Hematopoietic multipotent progenitor cell (in vitro differentiated cells): Measurements from ENCODE around the gene TYRP1. TPM values are rescaled to one million over a fixed set of nuclear protein-coding genes. Genes with fewer than 3 reads are reported as not detected.

Experiments used
- DNase-seq, 3 donors: peaks; one replicate each; pipeline ENCODE4 v3.0.0-alpha.2; 2011 to 2015; ENCODE audit warnings: low read depth in 2 of 3, low spot score in 2 of 3
- total RNA-seq: library from RNA; depleted of rRNA; stranded (reverse); fragments of >200 nt; gene quantifications from one replicate; pipeline ENCODE4 v1.2.3, GENCODE V29; 2012

TYRP1 gene
- total RNA-seq, 1 donor, result not detected

DNA sequence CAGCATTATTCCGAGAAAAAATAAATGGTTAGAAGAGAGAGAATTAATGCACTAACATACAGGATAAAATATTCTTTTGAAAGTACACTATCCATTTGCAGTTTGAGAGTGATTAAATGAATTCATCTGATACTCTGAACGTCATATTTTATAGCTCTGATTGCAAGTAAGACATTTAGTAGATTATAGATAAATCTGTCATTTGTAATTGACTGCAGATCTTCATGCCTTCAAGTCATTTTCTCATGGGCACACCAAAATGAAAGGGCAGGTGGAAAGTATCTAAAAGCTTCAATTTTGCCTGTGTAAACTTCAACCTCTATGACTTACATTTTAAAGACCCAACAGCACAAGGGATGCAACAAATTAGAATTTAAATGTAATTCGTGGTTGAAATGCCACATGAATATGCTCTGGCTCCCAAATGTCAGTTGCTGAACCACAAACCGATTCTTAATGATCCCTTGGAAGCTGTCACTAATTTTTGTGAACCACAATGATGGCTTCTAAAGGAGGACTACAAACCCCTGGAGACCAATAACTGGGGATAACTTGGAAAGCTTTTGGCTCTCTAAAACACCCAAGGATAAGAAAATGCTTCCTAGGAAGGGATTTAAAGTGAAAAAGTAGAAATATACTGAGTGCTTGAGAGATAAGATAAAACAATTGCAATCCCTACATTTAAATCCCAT, 3.9 kb downstream of the TYRP1 start:
- no peak for DNase-seq

DNA sequence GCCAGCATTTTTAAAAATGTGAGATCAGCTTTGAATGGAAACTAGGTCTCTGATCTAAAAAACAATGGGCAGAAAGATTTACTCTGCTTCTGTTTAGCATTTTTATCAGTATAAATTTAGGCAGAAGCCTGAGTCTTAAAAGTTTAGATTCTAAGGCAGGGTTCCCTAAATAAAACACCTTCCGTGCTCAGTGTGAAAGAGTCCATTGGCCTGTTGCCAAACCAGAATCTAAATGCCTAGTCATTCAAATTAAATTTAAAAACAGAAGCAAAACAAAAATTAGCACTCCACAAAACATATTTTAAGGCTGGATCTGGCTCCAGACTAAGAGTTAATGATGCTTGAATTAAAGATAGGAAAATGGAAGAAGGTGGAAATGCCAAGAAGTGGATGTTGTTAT, 4.5 kb downstream of the TYRP1 start:
- DNase-seq, result peak in 2 of 3 donors; percentile 62 to 88

DNA sequence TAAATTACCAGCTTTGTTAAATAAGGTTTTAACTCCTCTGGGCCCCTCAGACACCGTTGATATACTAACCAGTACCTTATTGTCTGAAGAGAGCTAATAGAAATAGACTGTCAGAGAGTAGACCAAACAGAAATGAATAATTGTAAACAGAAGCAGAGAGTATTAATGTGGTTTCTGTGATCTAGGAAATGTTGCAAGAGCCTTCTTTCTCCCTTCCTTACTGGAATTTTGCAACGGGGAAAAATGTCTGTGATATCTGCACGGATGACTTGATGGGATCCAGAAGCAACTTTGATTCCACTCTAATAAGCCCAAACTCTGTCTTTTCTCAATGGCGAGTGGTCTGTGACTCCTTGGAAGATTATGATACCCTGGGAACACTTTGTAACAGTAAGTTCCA, 5.1 kb downstream of the TYRP1 start:
- no peak for DNase-seq

DNA sequence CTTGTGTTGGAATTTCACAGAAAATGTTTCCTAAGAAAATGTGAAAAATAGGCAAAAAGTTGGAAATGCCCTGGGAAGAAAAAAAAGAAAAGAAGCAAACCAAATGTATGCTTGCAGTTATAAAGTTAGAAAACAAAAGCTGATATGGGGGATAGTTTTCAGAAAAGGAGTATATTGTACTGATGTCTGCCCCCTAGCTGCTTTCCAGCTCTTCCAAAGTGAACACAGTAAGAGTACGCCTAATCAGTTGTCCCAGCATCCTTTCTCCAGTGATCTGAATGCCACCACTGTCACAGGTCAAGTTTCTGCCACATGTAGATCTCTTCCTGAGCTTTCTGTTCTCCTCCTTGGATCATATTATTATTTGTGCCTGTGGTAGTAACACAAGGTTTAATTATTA, 5.8 kb downstream of the TYRP1 start:
- no peak for DNase-seq

DNA sequence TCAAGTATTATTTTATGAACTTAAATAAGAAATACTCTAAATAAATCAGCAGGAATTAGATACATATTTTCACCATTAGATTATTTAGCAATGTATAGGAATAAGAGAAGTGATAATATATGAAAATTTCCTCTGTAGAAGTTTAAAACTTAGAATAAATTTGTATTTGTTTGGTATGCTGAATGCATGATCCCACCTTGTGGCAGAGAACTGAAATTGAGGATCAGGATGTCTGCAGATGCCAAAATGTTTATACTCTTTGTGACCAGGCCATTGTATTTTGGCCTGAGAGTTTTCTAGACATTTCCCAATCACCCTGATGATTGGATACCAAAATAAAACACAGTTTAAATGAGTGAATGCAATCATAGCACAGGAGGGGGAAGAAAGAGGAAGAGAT, 6.3 kb downstream of the TYRP1 start:
- peak in 1 of 3 donors; percentile 42 for DNase-seq

DNA sequence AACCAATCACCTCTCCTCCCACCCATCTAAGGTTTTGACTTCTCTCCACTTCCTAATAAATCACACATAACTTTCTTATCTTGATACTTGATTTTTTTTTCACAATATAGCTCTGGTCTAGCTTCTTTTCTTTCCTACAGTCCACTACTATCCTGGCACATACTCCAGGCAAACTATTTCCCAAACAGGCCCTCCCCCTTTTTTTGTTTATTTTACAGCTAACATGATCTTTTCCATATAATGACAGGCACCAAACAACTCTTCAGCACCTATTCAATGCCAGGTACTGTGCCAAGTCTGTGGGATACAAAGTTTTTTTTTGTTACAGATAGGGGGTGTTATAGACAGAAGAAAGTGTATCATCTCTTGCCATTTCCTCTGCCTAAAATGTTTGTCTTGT, 7.9 kb downstream of the TYRP1 start:
- DNase-seq, result no peak

DNA sequence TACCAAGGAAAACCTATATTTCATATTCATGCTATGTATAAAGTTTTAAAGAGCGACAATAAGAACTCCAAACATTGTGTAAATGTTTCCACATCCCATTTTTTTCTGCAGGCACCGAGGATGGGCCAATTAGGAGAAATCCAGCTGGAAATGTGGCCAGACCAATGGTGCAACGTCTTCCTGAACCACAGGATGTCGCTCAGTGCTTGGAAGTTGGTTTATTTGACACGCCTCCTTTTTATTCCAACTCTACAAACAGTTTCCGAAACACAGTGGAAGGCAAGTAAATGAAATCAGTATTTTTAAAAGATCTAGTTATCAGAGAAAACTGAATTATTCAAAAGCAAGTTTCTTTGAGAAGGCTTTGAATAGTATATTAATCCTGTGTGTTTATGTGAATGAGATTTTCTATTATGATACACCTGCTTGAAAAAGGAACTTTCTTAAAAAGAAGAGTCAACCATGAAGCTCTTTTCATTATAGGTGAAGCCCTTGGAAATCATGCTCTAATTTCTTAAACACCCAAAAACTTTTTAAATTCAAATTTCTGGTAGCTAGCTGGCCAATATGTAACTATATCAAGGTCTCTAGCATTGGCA, 9.1 kb downstream of the TYRP1 start:
- DNase-seq, result no peak

DNA sequence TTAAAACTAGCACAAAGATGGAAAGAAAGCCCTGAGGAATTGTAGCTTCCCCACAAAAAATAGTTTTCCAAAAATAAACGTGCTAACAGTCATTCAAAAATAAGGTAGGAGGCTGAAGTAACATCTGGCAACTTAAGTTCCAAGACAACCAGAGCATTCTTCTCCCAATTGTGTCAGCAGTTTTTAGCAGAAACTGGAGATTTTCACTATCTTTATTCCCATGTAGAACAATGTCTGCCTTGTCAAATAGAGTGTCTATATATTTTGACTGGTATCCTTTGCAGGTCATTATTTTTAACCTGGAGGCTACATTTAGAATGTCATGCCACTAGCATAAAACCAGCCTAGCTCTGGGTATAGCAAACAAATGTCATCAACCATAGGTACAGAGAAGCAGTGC, 10.8 kb downstream of the TYRP1 start:
- no peak for DNase-seq

DNA sequence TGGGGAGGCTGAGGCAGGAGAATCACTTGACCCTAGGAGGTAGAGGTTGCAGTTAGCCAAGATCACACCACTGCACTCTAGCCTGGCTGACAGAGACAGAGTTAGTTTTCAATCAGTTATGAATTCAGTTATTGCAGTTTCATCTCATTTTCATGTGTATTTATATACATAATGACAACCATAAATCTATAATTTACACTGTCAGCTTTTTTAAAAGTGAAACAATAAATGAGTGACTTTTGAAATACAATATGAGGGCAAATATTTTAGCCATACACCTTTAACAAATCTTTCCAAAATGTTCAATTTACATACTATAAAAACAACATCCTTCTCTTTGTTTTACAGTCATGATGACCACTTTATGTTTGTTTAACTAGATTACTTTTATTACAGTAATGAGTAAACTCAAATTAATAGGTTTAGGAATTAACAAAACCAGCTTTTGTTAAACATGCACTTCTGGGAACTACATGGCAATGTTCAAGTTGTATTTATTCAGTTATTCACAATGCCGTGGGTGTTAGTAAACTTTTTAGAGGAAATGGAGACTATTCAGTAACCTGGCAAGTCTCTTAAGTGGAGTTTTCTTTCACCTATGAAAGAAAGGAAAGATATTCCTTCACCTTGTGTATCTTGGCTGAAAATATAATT, 12.7 kb downstream of the TYRP1 start:
- no peak for DNase-seq

DNA sequence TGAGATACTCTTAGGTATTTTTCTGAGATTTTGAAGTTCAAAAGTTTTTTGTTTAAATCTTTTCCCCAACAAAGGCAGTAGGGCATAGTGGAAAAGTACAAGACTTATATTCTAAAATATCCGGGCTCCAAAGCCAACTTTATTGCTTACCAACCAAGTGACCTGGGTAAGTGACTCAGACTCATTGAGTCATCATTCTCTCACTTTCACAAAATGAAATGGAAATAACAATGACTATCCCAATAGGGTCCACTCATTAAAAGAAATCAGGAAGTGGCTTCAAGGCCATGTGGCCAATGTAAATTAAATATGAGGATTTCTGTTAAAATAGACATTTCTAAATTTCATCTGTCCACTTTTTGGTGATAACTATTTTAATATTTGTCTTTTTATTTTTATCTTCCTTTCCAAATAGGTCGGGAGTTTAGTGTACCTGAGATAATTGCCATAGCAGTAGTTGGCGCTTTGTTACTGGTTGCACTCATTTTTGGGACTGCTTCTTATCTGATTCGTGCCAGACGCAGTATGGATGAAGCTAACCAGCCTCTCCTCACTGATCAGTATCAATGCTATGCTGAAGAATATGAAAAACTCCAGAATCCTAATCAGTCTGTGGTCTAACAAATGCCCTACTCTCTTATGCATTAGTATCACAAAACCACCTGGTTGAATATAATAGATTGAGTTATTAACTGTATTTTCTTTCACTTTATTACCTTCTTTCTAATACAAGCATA, 15.5 kb downstream of the TYRP1 start:
- DNase-seq, result no peak

DNA sequence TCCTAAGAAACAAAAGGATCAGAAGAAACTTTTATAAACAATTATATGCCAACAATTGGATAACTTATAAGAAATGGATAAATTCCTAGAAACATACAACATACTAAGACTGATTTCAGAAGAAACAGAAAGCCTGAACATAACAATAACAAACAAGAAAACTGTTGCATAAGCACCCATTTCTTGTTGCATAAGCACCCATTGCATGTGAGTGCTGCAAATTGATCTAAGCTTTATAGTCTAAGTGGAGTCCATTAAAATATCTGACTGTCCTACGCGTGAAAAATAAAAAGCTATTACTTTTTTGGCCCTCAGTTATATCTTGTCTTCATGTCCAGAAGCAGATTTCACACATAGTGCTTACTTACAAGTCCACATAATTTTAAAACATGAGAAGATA, 19.3 kb downstream of the TYRP1 start:
- DNase-seq, result no peak

DNA sequence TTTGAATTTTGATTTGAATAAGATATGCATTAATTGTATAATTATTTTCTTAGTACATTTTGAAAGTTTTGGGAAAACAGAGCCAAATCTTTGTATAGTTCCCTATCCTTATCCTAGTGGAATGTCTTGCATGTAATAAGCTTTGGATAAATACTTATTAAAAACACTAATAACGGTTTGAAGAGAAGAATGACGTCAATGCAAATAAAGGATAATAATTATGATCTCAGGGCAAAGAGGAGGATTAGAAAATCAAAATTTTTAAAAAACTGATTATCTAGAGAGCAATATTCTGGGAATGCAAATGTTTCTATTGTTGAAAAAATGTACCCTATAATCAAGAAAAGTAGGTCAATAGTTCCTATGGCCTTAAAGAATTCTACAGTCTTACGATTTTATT, 22.1 kb downstream of the TYRP1 start:
- DNase-seq, result no peak

DNA sequence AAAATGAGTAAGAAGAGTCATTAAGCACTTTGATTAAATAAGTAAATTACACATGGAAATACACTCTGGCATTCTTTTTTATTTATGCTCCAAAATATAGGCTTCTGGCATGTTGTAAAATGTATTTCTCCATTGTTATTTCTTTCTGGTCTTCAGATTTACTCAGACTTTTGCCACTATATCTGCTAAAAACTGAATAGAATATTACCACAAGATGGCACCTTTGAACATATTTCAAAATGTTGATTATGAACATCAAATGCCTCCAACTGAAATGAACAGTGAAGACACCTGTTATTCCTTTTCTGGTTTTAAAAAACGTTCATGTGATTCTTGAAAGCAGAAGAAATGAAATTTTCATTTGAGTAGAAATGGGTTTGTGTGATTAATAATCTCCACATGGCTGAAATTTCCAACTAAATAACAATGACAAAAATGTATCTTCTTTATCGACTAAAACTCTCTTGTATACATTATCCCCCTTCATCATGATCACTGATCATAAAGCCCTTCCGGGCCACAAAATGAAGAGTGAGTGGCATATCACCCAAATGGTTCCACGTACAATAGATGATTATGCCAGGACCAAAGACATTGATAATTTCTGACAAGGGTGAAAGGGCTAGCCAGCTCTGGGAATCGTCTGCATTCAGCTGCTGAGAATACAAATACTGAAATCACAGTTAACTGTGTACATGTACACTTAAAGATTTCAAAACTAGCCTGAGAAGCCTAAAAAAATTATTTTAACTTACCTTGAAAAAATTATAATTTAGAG, 23.8 kb downstream of the TYRP1 start:
- no peak for DNase-seq

DNA sequence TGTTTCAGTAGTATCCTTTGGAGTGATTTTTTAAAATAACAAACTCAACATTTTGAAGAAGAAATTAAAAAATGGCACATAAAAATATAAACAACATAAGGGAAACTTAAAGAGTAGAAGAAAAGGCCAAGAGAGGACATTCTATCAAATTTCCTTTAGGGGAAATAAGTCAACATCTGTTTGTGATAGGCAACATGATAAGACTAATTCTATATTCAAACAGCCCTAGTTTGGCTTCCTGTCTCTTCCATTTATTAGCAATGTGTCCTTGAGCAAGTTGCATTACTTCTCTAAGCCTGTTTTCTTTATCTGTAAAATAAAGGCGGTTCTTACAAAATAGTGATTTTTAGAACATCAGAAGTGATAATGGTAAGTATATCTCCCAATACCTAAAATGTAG, 24.7 kb downstream of the TYRP1 start:
- DNase-seq, result peak in 1 of 3 donors; percentile 10

DNA sequence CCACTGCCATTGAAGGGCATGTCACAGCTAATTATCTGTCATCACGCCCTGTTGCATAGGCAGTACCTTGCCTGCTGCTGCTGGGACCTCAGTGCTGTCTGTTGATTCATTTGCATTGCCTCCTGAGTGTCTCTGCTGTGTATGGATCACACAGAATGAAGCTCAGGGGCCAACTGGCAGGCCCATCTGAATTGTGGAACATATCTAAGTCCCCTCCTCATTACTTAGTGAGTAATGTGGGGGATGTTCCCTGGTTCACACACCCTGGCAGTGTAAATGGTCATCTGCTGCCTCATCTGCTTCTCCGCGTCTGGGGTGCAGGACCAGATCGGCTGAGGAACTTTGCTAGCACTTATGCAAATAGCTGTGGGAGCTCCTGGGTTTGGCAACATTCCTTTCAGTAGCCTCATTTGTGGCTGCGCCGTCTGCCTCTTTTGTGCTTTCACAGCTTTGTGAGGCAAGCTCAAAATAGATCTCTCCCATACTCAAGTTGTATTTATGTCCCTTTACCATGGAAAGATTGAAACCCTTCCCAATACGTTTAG, 25.4 kb downstream of the TYRP1 start:
- no peak for DNase-seq

DNA sequence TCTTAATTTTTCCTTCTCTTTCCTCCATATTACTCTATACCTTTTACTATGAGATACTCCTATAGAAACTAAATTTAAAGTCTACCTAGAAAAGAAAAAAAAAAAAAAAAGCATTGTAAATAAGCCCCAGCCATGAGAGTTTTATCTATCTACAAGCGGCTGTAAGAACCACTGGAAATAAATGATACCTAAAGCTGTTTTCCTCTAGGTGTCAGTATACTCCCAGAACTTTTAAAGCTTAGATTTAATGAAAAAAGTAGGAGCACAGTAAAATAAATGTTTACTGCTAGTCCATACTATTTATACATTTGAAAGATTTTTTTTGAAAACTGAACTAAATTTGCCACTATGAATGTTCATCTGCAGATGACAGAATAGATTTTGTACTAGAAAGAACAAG, 26.2 kb downstream of the TYRP1 start:
- peak in 1 of 3 donors; percentile 52 for DNase-seq

DNA sequence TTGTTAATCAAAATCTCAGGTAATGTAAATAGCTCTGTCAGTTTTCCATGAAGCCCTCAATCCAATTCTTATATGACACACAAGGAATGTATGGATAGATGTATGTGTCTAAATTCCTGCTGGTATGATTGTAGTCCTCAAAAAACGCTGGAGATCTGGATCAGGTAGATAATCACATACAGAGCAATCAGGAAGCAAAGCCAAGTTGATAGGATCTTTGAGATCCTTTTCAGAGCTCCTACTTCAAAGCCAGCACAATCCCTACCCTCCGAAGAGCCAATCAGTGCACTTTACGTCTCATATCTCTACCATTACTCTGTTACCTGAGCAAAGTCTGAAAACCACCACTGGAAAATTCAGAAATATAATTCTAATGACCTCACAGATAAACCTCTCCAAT, 27.4 kb downstream of the TYRP1 start:
- no peak for DNase-seq

DNA sequence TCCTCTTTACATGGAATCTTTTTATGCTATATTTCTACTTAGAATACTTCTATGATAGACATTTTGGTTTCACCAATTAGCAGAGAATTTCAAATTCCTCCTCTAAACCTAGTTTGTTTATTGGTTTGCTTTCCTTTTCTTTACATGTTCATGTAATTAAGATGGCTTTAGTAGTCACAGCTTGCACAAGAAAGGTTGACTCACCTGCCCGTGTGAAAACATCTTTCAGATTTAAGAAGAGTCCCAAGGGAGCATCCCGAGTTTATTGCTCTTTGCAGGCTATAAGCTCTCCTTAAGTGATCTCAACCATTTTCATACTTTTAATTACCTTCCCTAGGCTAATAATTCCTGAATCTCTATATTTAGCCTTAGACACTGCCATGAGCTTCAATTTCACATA, 28.9 kb downstream of the TYRP1 start:
- DNase-seq, result no peak

DNA sequence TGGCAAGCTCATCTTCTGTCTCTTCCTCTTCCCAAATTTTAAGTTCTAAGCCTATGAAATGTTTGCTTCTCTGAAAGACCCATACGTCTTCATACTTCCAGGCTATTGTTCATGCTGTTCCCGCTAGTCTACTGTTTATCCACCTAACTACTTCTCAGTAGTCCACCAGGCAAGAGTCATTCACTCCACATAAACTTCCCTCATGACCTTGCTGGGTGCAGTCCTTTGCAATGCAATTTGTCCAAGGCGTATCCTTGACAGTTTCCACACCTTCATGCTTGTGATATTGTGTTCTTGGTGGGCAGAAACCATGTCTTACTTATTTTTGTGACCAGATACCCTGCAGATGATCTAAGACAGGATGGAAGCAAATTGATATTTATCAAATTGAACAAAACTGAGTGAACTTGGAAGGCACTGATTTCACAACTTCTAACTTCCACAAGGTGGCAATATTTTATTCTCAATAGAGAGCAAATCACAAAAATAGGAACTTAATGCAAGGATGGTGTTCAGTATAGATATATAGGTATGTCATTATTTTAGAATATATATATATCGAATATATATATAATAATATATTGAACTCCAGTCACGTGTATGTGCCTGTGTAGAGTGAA, 30.3 kb downstream of the TYRP1 start:
- DNase-seq, result peak in 1 of 3 donors; percentile 28

DNA sequence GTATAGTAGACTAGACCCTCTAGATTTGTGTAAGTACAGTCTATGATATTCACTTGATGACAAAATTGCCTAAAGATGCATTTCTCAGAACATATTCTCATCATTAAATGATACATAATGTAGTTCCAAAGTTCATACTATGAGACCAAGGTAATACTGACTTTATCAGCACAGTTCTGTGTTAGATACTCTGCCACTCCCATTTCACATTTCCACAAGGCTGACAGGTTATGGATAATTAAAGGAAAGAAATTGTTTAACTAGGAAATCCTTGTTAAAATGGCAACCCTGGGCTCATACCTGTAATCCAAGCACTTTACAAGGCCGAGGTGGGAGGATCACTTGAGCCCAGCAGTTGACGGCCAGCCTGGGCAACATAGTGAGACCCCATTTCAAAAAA, 33.6 kb downstream of the TYRP1 start:
- no peak for DNase-seq
